MM.1S (cell line): ENCODE measurements around the gene CHCHD3.

Experiments
- EZH2 ChIP-seq: fragments of 300-600 bp; sonication (generic); optimal IDR thresholded peaks from 2 replicates; pipeline ENCODE3; 2017; ENCODE audit warnings: low read depth, mild to moderate bottlenecking, antibody characterized with exemption, low read length, mixed read lengths
- EZH2phosphoT487 ChIP-seq: fragments of 300-600 bp; sonication (generic); IDR thresholded peaks from 2 replicates; pipeline ENCODE4 v1.6.1; 2018; ENCODE audit warnings: antibody characterized with exemption, low read length
- TF ChIP-seq, protein P1 (sequence below): fragments of 300-600 bp; sonication (generic); IDR thresholded peaks from 2 replicates; pipeline ENCODE4 v1.5.1; 2016; ENCODE audit warnings: antibody characterized with exemption, low read length, mixed read lengths

- no peak for TF ChIP-seq EZH2phosphoT487
- TF ChIP-seq, protein P1, sequence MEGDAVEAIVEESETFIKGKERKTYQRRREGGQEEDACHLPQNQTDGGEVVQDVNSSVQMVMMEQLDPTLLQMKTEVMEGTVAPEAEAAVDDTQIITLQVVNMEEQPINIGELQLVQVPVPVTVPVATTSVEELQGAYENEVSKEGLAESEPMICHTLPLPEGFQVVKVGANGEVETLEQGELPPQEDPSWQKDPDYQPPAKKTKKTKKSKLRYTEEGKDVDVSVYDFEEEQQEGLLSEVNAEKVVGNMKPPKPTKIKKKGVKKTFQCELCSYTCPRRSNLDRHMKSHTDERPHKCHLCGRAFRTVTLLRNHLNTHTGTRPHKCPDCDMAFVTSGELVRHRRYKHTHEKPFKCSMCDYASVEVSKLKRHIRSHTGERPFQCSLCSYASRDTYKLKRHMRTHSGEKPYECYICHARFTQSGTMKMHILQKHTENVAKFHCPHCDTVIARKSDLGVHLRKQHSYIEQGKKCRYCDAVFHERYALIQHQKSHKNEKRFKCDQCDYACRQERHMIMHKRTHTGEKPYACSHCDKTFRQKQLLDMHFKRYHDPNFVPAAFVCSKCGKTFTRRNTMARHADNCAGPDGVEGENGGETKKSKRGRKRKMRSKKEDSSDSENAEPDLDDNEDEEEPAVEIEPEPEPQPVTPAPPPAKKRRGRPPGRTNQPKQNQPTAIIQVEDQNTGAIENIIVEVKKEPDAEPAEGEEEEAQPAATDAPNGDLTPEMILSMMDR, result no peak
- no peak for TF ChIP-seq EZH2
Observed at GRCh38 chr7:133077394-133077793, 4.5 kb downstream of the CHCHD3 start.
